SK-N-MC (cell line): Measurements from ENCODE around the gene KRTAP5-11.
A peak's percentile ranks its signal among the peaks of the same experiment; 100 is the strongest.
"Not testable (repeated sequence)": the region's sequence is repeated elsewhere in the genome, so short reads cannot be mapped to it uniquely, and the experiment has no call there.

ENCODE experiments used
- DNase-seq: peaks from one replicate; pipeline ENCODE4 v3.0.0-alpha.2; 2011; ENCODE audit warnings: low read depth, low spot score
- H3K27ac ChIP-seq: fragments of 200-600 bp; sonication (generic); 2 replicates; pipeline ENCODE4 v1.5.1; 2016; ENCODE audit warnings: mixed run types
- H3K36me3 ChIP-seq: fragments of 200-600 bp; sonication (generic); 2 replicates; pipeline ENCODE4 v1.6.1; 2017; ENCODE audit warnings: antibody characterized with exemption, low read length, mixed read lengths; ENCODE audit not compliant: insufficient read depth
- H3K4me3 ChIP-seq: fragments of 200-600 bp; sonication (generic); 2 replicates; pipeline ENCODE4 v1.5.1; 2016
- H3K9ac ChIP-seq: fragments of 200-600 bp; sonication (generic); 2 replicates; pipeline ENCODE4 v1.8.0; 2017; ENCODE audit warnings: mixed run types, mixed read lengths; ENCODE audit not compliant: insufficient read length
- H3K9me3 ChIP-seq: fragments of 200-600 bp; sonication (generic); 2 replicates; pipeline ENCODE4 v1.6.1; 2017; ENCODE audit warnings: low read depth, mild to moderate bottlenecking, antibody characterized with exemption, low read length, moderate library complexity, mixed read lengths
- EZH2 ChIP-seq: fragments of 200-600 bp; sonication (generic); IDR thresholded peaks from one replicate; pipeline ENCODE4 v1.6.1; 2017; ENCODE audit warnings: antibody characterized with exemption
- FOXP2 ChIP-seq: optimal IDR thresholded peaks from 2 replicates; pipeline ENCODE3; 2011; ENCODE audit warnings: mild to moderate bottlenecking, moderate library complexity; ENCODE audit not compliant: insufficient read depth; ENCODE audit errors: extremely low read length, control extremely low read depth
- POLR2AphosphoS5 ChIP-seq: IDR thresholded peaks from 2 replicates; pipeline ENCODE4 v1.6.1; 2012; ENCODE audit warnings: mild to moderate bottlenecking, low read depth, low read length, borderline replicate concordance

Gene KRTAP5-11

GRCh38 chr11:71604798-71605488 is 22.3 kb upstream of the KRTAP5-11 start:
- H3K4me3 ChIP-seq, H3K9ac ChIP-seq, H3K27ac ChIP-seq, DNase-seq, H3K36me3 ChIP-seq, H3K9me3 ChIP-seq: not testable (repeated sequence)

- not testable (repeated sequence) for H3K9me3 ChIP-seq, H3K9ac ChIP-seq, H3K4me3 ChIP-seq, DNase-seq, H3K27ac ChIP-seq, H3K36me3 ChIP-seq
Measured at GRCh38 chr11:71603221-71603620, 20.5 kb upstream of the KRTAP5-11 start.

- H3K36me3 ChIP-seq, H3K4me3 ChIP-seq, DNase-seq, H3K9me3 ChIP-seq, H3K9ac ChIP-seq, H3K27ac ChIP-seq: not testable (repeated sequence)
Measured at GRCh38 chr11:71589546-71589920, 6.9 kb upstream of the KRTAP5-11 start.

GRCh38 chr11:71588822-71589545 is 6.3 kb upstream of the KRTAP5-11 start:
- not testable (repeated sequence) for H3K36me3 ChIP-seq, H3K9ac ChIP-seq, H3K4me3 ChIP-seq, DNase-seq, H3K27ac ChIP-seq, H3K9me3 ChIP-seq

- H3K36me3 ChIP-seq, H3K4me3 ChIP-seq, H3K27ac ChIP-seq, H3K9ac ChIP-seq, H3K9me3 ChIP-seq, DNase-seq: not testable (repeated sequence)
Measured at GRCh38 chr11:71588314-71588713, 5.6 kb upstream of the KRTAP5-11 start.

GRCh38 chr11:71585673-71586072 is 3.0 kb upstream of the KRTAP5-11 start:
- not testable (repeated sequence) for H3K27ac ChIP-seq, H3K9ac ChIP-seq, DNase-seq, H3K36me3 ChIP-seq, H3K9me3 ChIP-seq, H3K4me3 ChIP-seq

GRCh38 chr11:71582969-71583368 is 294 bp upstream of the KRTAP5-11 start:
- not testable (repeated sequence) for H3K9me3 ChIP-seq, H3K4me3 ChIP-seq, H3K36me3 ChIP-seq, DNase-seq, H3K9ac ChIP-seq, H3K27ac ChIP-seq

- Histone ChIP-seq H3K36me3 (no peaks in the 10 kb centered on the region), H3K27ac (no peak overlapping the region), H3K4me3 (no peak overlapping the region), H3K9me3 (no peaks in the 10 kb centered on the region), H3K9ac (no peak overlapping the region)
- TF ChIP-seq FOXP2 (no peak), EZH2 (no peak), POLR2AphosphoS5 (no peak)
- DNase-seq, result no peak
Measured at GRCh38 chr11:71581826-71582225, 849 bp downstream of the KRTAP5-11 start.

GRCh38 chr11:71580057-71581003 is 2.3 kb downstream of the KRTAP5-11 start:
- H3K9ac ChIP-seq, result no peak overlapping the region
- no peak for TF ChIP-seq EZH2
- no peak for TF ChIP-seq POLR2AphosphoS5
- no peak for TF ChIP-seq FOXP2
- peak; percentile 24 for DNase-seq
- peak overlapping the region; percentile 43 for H3K4me3 ChIP-seq
- no peaks in the 10 kb centered on the region for H3K36me3 ChIP-seq
- H3K9me3 ChIP-seq, result no peaks in the 10 kb centered on the region
- no peak overlapping the region for H3K27ac ChIP-seq

GRCh38 chr11:71579513-71579912 is 3.2 kb downstream of the KRTAP5-11 start:
- H3K36me3 ChIP-seq, H3K9me3 ChIP-seq, H3K27ac ChIP-seq, H3K4me3 ChIP-seq, H3K9ac ChIP-seq, DNase-seq: not testable (repeated sequence)
